ENCODE measurements around the gene PLA2G4B.

Gene PLA2G4B

GRCh38 chr15:41890050-41890690 is 51.5 kb downstream of the PLA2G4B start:
- no peak for DNase-seq (ENCODE audit: low read depth)

DNA sequence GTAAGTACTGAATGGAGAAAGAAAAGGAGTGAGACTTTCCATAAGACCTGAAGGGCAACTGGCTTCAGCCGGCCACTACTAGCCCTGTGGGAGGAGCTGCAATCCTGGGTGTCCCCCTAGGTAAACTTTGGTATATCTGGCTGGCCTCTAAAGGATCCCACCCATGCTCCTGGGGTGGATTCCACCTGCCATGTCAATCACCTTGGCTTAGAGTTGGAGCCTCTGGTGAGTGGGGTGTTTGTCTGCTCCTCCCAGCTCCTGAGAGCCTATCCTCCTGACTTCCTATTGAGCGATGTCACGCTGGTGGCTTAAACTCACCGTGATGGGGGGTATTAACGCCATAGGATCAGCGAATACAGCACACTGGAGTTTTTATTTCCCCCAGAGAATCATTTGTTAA is 52.6 kb downstream of the PLA2G4B start:
- no peak for DNase-seq (ENCODE audit: low read depth)

GRCh38 chr15:41891946-41892345 is 53.3 kb downstream of the PLA2G4B start:
- no peak for DNase-seq (ENCODE audit: low read depth)

DNA sequence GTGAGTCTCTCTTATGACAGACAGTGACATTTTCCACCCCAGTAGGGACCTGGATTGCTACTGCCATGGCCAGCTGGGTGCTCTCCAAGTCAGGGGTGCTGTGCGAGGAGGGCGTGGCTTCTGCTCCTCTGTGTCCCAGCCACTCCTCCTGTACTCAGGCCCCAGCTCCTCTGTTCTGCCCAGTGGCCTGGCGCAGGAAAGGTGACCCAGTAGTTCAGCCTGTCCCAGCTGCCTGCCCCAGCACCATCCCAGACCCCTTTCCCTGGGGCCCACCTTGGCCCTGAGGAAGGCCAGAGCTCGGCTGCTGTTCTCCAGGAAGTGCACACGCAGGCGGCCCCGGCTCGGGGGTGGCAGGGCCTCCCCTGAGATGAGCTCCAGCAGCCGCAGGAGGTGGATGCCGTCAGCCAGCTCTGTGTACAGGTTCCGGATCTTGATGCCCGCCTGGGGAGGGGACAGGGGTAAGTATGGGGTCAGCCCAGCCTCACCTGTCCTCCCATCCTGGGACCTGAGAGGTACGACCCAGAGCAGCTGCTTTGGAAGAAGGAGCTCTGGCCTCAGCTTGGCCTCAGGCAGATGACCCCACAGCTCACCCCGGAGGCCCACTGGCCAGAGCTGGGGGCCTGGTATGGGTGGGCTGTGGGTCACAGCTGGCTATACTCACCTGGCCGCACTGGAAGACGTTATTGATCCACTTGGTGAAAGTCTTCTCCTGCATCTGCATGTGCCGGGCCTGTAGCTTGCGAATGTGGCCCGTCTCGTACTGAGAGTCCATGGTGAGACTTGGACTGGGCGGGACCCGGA is 54.2 kb downstream of the PLA2G4B start:
- no peak for DNase-seq (ENCODE audit: low read depth)

GRCh38 chr15:41893422-41894250 is 55.0 kb downstream of the PLA2G4B start, which contains the start of gene SPTBN5:
TSS of gene SPTBN5 (minus strand) at chr15:41894053. CDS start at chr15:41893497, 556 bp downstream.
- no peak for DNase-seq (ENCODE audit: low read depth)

- DNase-seq (ENCODE audit: low read depth) = no peak
These were observed 55.7 kb downstream of the PLA2G4B start for GRCh38 chr15:41894251-41894790.

- peak; percentile 18 for DNase-seq (ENCODE audit: low read depth)
These were observed 56.3 kb downstream of the PLA2G4B start for GRCh38 chr15:41894791-41895463.

DNA sequence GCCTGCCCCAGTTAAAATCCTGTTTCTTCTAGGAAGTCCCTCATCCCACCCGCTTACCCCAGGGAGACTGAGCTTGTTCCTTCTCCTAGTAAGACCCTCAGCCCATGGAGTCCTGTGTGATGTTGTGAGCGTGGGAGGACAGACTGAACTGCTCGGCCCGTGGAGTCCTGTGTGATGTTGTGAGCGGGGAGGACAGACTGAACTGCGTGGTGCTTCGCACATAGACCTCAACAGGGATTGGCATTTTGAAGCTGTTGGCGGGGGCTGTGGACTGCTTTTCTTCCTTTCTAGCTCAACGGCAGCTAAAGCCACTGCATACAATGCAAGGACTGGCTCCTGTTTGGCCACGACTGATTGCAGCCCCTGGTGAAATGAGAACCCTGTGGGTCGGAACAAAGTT is 56.8 kb downstream of the PLA2G4B start:
- no peak for DNase-seq (ENCODE audit: low read depth)

GRCh38 chr15:41895957-41896356 is 57.3 kb downstream of the PLA2G4B start:
- DNase-seq (ENCODE audit: low read depth) = no peak

GRCh38 chr15:41896566-41896965 is 57.9 kb downstream of the PLA2G4B start:
- DNase-seq (ENCODE audit: low read depth) = no peak

GRCh38 chr15:41897363-41897799 is 58.7 kb downstream of the PLA2G4B start:
- no peak for DNase-seq (ENCODE audit: low read depth)
